ENCODE measurements around the gene ZMAT5.

GRCh38 chr22:29715705-29716104 lies 51.1 kb downstream of the ZMAT5 start:
- TF ChIP-seq, protein P1, sequence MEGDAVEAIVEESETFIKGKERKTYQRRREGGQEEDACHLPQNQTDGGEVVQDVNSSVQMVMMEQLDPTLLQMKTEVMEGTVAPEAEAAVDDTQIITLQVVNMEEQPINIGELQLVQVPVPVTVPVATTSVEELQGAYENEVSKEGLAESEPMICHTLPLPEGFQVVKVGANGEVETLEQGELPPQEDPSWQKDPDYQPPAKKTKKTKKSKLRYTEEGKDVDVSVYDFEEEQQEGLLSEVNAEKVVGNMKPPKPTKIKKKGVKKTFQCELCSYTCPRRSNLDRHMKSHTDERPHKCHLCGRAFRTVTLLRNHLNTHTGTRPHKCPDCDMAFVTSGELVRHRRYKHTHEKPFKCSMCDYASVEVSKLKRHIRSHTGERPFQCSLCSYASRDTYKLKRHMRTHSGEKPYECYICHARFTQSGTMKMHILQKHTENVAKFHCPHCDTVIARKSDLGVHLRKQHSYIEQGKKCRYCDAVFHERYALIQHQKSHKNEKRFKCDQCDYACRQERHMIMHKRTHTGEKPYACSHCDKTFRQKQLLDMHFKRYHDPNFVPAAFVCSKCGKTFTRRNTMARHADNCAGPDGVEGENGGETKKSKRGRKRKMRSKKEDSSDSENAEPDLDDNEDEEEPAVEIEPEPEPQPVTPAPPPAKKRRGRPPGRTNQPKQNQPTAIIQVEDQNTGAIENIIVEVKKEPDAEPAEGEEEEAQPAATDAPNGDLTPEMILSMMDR (conservative IDR thresholded peaks at IDR 0.05; ENCODE audit: low read depth, low read length): no peak
- TF ChIP-seq EZH2phosphoT487 (IDR thresholded peaks at IDR 0.05; ENCODE audit: borderline replicate concordance, low read length) (no peak), EZH2 (IDR thresholded peaks at IDR 0.05; ENCODE audit: low read length, unreplicated experiment) (no peak)

Data from PC-3 (cell line).